GM18519 (cell line): ENCODE measurements around the gene KLHDC8A.
"Not testable (repeated sequence)": the region's sequence is repeated elsewhere in the genome, so short reads cannot be mapped to it uniquely, and the experiment has no call there.

Experiments
- ATAC-seq: cut with Tn5 transposase; IDR thresholded peaks from one replicate; pipeline ENCODE4 v1.9.1; 2021; ENCODE audit warnings: mild to moderate bottlenecking, moderate library complexity; ENCODE audit not compliant: unreplicated experiment, low FRiP score

The KLHDC8A gene

GRCh38 chr1:205373022-205373797 is 16.5 kb upstream of the KLHDC8A start:
- no peak for ATAC-seq

- no peak for ATAC-seq
Measured at GRCh38 chr1:205371871-205372660, 15.3 kb upstream of the KLHDC8A start.

- no peak for ATAC-seq
Measured at GRCh38 chr1:205370780-205371179, 14.1 kb upstream of the KLHDC8A start.

- ATAC-seq: no peak
Measured at GRCh38 chr1:205369701-205370123, 13.0 kb upstream of the KLHDC8A start.

- ATAC-seq: no peak
Measured at GRCh38 chr1:205368478-205368877, 11.8 kb upstream of the KLHDC8A start.

- no peak for ATAC-seq
Measured at GRCh38 chr1:205365945-205366463, 9.3 kb upstream of the KLHDC8A start.

GRCh38 chr1:205365086-205365485 is 8.4 kb upstream of the KLHDC8A start:
- ATAC-seq: not testable (repeated sequence)

- no peak for ATAC-seq
Measured at GRCh38 chr1:205360891-205361290, 4.2 kb upstream of the KLHDC8A start.

- ATAC-seq: no peak
Measured at GRCh38 chr1:205359771-205360565, 3.2 kb upstream of the KLHDC8A start.

GRCh38 chr1:205358579-205358978 is 1.9 kb upstream of the KLHDC8A start:
- ATAC-seq: no peak

- no peak for ATAC-seq
Measured at GRCh38 chr1:205357567-205357966, 845 bp upstream of the KLHDC8A start.

GRCh38 chr1:205355075-205355453 is 1.7 kb downstream of the KLHDC8A start:
- ATAC-seq: no peak

GRCh38 chr1:205354259-205355074 is 2.3 kb downstream of the KLHDC8A start:
- no peak for ATAC-seq

- ATAC-seq: no peak
Measured at GRCh38 chr1:205353612-205354011, 3.1 kb downstream of the KLHDC8A start.

- no peak for ATAC-seq
Measured at GRCh38 chr1:205353191-205353590, 3.5 kb downstream of the KLHDC8A start.

- no peak for ATAC-seq
Measured at GRCh38 chr1:205351984-205352713, 4.6 kb downstream of the KLHDC8A start.

GRCh38 chr1:205350691-205351141 is 6.0 kb downstream of the KLHDC8A start:
- no peak for ATAC-seq

GRCh38 chr1:205350124-205350523 is 6.6 kb downstream of the KLHDC8A start:
- no peak for ATAC-seq
